Muscle of arm (tissue), 12 donors: ENCODE data around the gene NRN1L. TPM values are rescaled to one million over a fixed set of nuclear protein-coding genes. Genes with fewer than 3 reads are reported as not detected.

Source experiments
- DNase-seq: peaks from one replicate; pipeline ENCODE4 v3.0.0-alpha.2; 2013
- polyA plus RNA-seq, 12 donors: library from polyadenylated mRNA; unstranded; fragments of 120-200 nt; gene quantifications; one replicate each; pipeline ENCODE4 v1.2.1, GENCODE V29; 2013; ENCODE audit not compliant: insufficient read length in 12 of 12

NRN1L gene
- polyA plus RNA-seq, 12 donors, result 0.37 to 1.7 (median 0.74) TPM; not detected in 5

GRCh38 chr16:67917140-67917851 is 32.6 kb downstream of the NRN1L start:
- no peak for DNase-seq

GRCh38 chr16:67917852-67918236 is 33.2 kb downstream of the NRN1L start:
- DNase-seq, result no peak

GRCh38 chr16:67919622-67920221 is 35.0 kb downstream of the NRN1L start:
- no peak for DNase-seq

GRCh38 chr16:67922221-67922620 is 37.5 kb downstream of the NRN1L start:
- no peak for DNase-seq

GRCh38 chr16:67922740-67923139 is 38.1 kb downstream of the NRN1L start:
- no peak for DNase-seq

GRCh38 chr16:67923414-67924116 is 38.9 kb downstream of the NRN1L start:
- DNase-seq, result no peak

GRCh38 chr16:67924140-67924906 is 39.6 kb downstream of the NRN1L start:
- no peak for DNase-seq

GRCh38 chr16:67926181-67926750 is 41.6 kb downstream of the NRN1L start:
- DNase-seq, result no peak

- no peak for DNase-seq
These were observed 42.7 kb downstream of the NRN1L start for GRCh38 chr16:67927131-67927941.

- DNase-seq, result no peak
These were observed 43.5 kb downstream of the NRN1L start for GRCh38 chr16:67928147-67928546.

- peak; percentile 69 for DNase-seq
These were observed 44.1 kb downstream of the NRN1L start for GRCh38 chr16:67928561-67929364.

GRCh38 chr16:67930191-67930590 is 45.5 kb downstream of the NRN1L start:
- no peak for DNase-seq

- DNase-seq, result no peak
These were observed 46.1 kb downstream of the NRN1L start for GRCh38 chr16:67930678-67931211.

- DNase-seq, result no peak
These were observed 47.2 kb downstream of the NRN1L start, which contains the start of gene CTRL for GRCh38 chr16:67931712-67932461. CTRL (minus strand) TSS chr16:67931862; CDS start chr16:67931852, 10 bp downstream.

GRCh38 chr16:67932462-67932840 is 47.8 kb downstream of the NRN1L start:
- no peak for DNase-seq

- DNase-seq, result no peak
These were observed 49.1 kb downstream of the NRN1L start for GRCh38 chr16:67933805-67934204.

- DNase-seq, result no peak
These were observed 49.8 kb downstream of the NRN1L start for GRCh38 chr16:67934306-67935100.

- DNase-seq, result no peak
These were observed 50.4 kb downstream of the NRN1L start for GRCh38 chr16:67935101-67935401.
